MM.1S (cell line): ENCODE data around the gene ALPK3.

ENCODE experiments used
- DNase-seq: peaks from one replicate; pipeline ENCODE4 v3.0.0-alpha.2; 2015
- H2AFZ ChIP-seq: fragments of 300-600 bp; sonication (generic); 2 replicates; pipeline ENCODE4 v1.6.0; 2016; ENCODE audit warnings: antibody characterized with exemption, low read length
- H3F3A ChIP-seq: fragments of 300-600 bp; sonication (generic); 2 replicates; pipeline ENCODE4 v1.6.1; 2016; ENCODE audit warnings: mild to moderate bottlenecking, antibody characterized with exemption, low read length, moderate library complexity, mixed read lengths; ENCODE audit not compliant: insufficient read depth
- H3K27ac ChIP-seq: fragments of 300-600 bp; sonication (generic); 2 replicates; pipeline ENCODE4 v1.5.1; 2016; ENCODE audit warnings: mild to moderate bottlenecking, low read length
- H3K27me3 ChIP-seq: fragments of 300-600 bp; sonication (generic); replicated peaks from 2 replicates; pipeline ENCODE4 v1.6.0; 2016; ENCODE audit warnings: low read length; ENCODE audit not compliant: insufficient read depth
- H3K36me3 ChIP-seq: fragments of 300-600 bp; sonication (generic); replicated peaks from 2 replicates; pipeline ENCODE4 v1.6.1; 2016; ENCODE audit warnings: mild to moderate bottlenecking, low read length, mixed read lengths; ENCODE audit not compliant: insufficient read depth
- H3K4me1 ChIP-seq: fragments of 300-600 bp; sonication (generic); 2 replicates; pipeline ENCODE4 v1.6.1; 2016; ENCODE audit warnings: low read length, mixed read lengths
- H3K4me2 ChIP-seq: fragments of 300-600 bp; sonication (generic); 2 replicates; pipeline ENCODE4 v1.6.0; 2016; ENCODE audit warnings: low read depth, low read length
- H3K4me3 ChIP-seq: fragments of 300-600 bp; sonication (generic); 2 replicates; pipeline ENCODE4 v1.5.1; 2016; ENCODE audit warnings: low read length, mixed read lengths
- H3K79me2 ChIP-seq: fragments of 300-600 bp; sonication (generic); 2 replicates; pipeline ENCODE4 v1.6.1; 2016; ENCODE audit warnings: mixed run types, low read length, mixed read lengths
- H3K9ac ChIP-seq: fragments of 300-600 bp; sonication (generic); 2 replicates; pipeline ENCODE4 v1.6.1; 2016; ENCODE audit warnings: low read length, mixed read lengths
- H3K9me2 ChIP-seq: fragments of 300-600 bp; sonication (generic); replicated peaks from 2 replicates; pipeline ENCODE4 v1.6.1; 2016; ENCODE audit warnings: mild to moderate bottlenecking, low read length, mixed read lengths; ENCODE audit not compliant: insufficient read depth
- H3K9me3 ChIP-seq: fragments of 300-600 bp; sonication (generic); replicated peaks from 2 replicates; pipeline ENCODE4 v1.6.1; 2016; ENCODE audit warnings: mild to moderate bottlenecking, low read length, mixed read lengths; ENCODE audit not compliant: insufficient read depth
- H4K20me1 ChIP-seq: fragments of 300-600 bp; sonication (generic); 2 replicates; pipeline ENCODE4 v1.6.1; 2016; ENCODE audit warnings: mild to moderate bottlenecking, low read length, moderate library complexity, mixed read lengths; ENCODE audit not compliant: insufficient read depth
- EZH2 ChIP-seq: fragments of 300-600 bp; sonication (generic); optimal IDR thresholded peaks from 2 replicates; pipeline ENCODE3; 2017; ENCODE audit warnings: low read depth, mild to moderate bottlenecking, antibody characterized with exemption, low read length, mixed read lengths
- EZH2phosphoT487 ChIP-seq: fragments of 300-600 bp; sonication (generic); IDR thresholded peaks from 2 replicates; pipeline ENCODE4 v1.6.1; 2018; ENCODE audit warnings: antibody characterized with exemption, low read length
- TF ChIP-seq, protein P1 (sequence below): fragments of 300-600 bp; sonication (generic); IDR thresholded peaks from 2 replicates; pipeline ENCODE4 v1.5.1; 2016; ENCODE audit warnings: antibody characterized with exemption, low read length, mixed read lengths

Gene ALPK3

DNA sequence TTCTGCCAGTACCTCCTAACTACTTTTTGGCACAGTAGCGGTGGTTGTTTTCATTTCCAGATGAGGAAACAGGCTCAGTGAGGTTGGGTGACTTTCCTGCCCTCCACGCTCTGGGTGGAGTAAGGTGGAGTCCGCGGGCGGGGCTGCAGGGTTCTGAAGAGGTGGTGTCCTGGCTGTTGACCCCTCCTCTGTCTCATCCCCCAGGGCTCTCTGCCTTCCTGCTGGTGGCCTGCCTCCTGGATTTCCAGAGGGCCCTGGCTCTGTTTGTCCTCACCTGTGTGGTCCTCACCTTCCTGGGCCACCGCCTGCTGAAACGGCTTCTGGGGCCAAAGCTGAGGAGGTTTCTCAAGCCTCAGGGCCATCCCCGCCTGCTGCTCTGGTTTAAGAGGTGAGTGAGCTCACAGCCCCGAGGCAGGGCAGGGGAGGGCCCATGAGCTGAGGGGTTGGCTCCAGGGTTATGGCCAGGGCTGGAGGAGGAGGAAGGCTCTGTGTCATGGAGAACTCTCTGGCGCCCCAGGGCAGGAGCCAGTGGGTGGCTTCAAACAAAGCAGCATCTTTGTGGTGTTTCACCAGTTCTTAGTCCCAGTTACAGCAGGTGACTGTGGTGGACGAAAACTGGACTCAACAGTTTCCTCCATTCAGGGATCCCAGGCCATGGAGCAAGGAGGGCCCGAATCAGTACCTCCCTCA, 77.7 kb downstream of the ALPK3 start:
- no peaks in the 10 kb centered on the region for H3K4me1 ChIP-seq
- no peaks in the 10 kb centered on the region for H3K9me3 ChIP-seq
- no peaks in the 10 kb centered on the region for H3K9me2 ChIP-seq
- no peaks in the 10 kb centered on the region for H3F3A ChIP-seq
- H3K9ac ChIP-seq, result no peak overlapping the region
- H4K20me1 ChIP-seq, result no peaks in the 10 kb centered on the region
- no peaks in the 10 kb centered on the region for H3K79me2 ChIP-seq
- no peak for TF ChIP-seq EZH2phosphoT487
- no peak for TF ChIP-seq EZH2
- TF ChIP-seq, protein P1, sequence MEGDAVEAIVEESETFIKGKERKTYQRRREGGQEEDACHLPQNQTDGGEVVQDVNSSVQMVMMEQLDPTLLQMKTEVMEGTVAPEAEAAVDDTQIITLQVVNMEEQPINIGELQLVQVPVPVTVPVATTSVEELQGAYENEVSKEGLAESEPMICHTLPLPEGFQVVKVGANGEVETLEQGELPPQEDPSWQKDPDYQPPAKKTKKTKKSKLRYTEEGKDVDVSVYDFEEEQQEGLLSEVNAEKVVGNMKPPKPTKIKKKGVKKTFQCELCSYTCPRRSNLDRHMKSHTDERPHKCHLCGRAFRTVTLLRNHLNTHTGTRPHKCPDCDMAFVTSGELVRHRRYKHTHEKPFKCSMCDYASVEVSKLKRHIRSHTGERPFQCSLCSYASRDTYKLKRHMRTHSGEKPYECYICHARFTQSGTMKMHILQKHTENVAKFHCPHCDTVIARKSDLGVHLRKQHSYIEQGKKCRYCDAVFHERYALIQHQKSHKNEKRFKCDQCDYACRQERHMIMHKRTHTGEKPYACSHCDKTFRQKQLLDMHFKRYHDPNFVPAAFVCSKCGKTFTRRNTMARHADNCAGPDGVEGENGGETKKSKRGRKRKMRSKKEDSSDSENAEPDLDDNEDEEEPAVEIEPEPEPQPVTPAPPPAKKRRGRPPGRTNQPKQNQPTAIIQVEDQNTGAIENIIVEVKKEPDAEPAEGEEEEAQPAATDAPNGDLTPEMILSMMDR, result no peak
- H3K27me3 ChIP-seq, result no peaks in the 10 kb centered on the region
- H2AFZ ChIP-seq, result no peak overlapping the region
- DNase-seq, result no peak
- no peak overlapping the region for H3K4me2 ChIP-seq
- no peak overlapping the region for H3K27ac ChIP-seq
- H3K4me3 ChIP-seq, result no peak overlapping the region
- H3K36me3 ChIP-seq, result no peaks in the 10 kb centered on the region

DNA sequence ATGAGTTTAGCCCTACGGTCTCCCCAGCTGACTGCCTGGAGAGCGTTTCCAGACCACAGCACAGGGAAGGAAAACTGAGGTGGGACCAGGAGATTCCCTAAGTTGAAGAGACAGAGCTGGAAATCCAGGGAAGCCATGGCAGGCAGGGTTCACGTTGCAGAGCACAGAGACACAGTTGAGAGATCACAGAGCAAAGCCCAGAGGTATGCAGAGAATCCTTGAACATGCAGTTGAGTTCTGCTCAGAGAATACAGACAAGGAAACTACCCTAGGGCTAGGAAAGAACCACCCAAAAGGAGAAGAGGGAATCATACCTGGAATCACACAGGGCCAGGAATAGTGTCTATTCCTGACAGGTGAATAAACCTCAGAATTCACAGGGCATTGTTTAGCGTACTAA, 81.6 kb downstream of the ALPK3 start:
- no peak overlapping the region for H3K9ac ChIP-seq
- H4K20me1 ChIP-seq, result no peaks in the 10 kb centered on the region
- DNase-seq, result no peak
- H3K9me2 ChIP-seq, result no peaks in the 10 kb centered on the region
- no peaks in the 10 kb centered on the region for H3K9me3 ChIP-seq
- no peak overlapping the region for H3K27ac ChIP-seq
- H3K79me2 ChIP-seq, result no peaks in the 10 kb centered on the region
- no peak overlapping the region for H3K4me2 ChIP-seq
- H3F3A ChIP-seq, result no peaks in the 10 kb centered on the region
- TF ChIP-seq EZH2phosphoT487 (no peak), EZH2 (no peak)
- TF ChIP-seq, protein P1, result no peak
- H3K4me1 ChIP-seq, result no peaks in the 10 kb centered on the region
- H3K4me3 ChIP-seq, result no peak overlapping the region
- H3K27me3 ChIP-seq, result no peaks in the 10 kb centered on the region
- no peaks in the 10 kb centered on the region for H3K36me3 ChIP-seq
- no peak overlapping the region for H2AFZ ChIP-seq

DNA sequence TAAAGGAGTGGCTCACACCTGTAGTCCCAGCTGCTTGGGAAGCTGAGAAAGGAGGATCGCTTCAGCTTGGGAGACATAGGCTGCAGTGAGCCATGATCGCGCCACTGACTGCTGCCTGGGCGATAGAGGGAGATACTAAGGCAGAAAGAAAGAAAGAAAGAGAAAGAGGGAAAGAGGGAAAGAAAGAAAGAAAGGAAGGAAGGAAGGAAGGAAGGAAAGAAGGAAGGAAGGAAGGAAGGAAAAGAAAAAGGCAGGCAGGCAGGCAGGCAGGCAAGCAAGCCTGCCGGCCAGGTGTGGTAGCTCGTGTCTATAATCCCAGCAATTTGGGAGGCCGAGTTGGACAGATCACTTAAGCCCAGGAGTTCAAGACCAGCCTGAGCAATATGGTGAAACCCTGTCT, 82.6 kb downstream of the ALPK3 start:
- no peaks in the 10 kb centered on the region for H3K9me2 ChIP-seq
- H3K79me2 ChIP-seq, result no peaks in the 10 kb centered on the region
- H3K9me3 ChIP-seq, result no peaks in the 10 kb centered on the region
- no peaks in the 10 kb centered on the region for H3K4me1 ChIP-seq
- TF ChIP-seq EZH2phosphoT487 (no peak), EZH2 (no peak)
- TF ChIP-seq, protein P1, result no peak
- no peak overlapping the region for H3K27ac ChIP-seq
- H3K4me3 ChIP-seq, result no peak overlapping the region
- no peaks in the 10 kb centered on the region for H3K27me3 ChIP-seq
- no peak for DNase-seq
- no peaks in the 10 kb centered on the region for H3K36me3 ChIP-seq
- H3K4me2 ChIP-seq, result no peak overlapping the region
- no peaks in the 10 kb centered on the region for H3F3A ChIP-seq
- no peak overlapping the region for H2AFZ ChIP-seq
- no peaks in the 10 kb centered on the region for H4K20me1 ChIP-seq
- H3K9ac ChIP-seq, result no peak overlapping the region
